ENCODE measurements around the gene ARHGAP26.
"Not testable (repeated sequence)": the region's sequence is repeated elsewhere in the genome, so short reads cannot be mapped to it uniquely, and the experiment has no call there.

Gene ARHGAP26

DNA sequence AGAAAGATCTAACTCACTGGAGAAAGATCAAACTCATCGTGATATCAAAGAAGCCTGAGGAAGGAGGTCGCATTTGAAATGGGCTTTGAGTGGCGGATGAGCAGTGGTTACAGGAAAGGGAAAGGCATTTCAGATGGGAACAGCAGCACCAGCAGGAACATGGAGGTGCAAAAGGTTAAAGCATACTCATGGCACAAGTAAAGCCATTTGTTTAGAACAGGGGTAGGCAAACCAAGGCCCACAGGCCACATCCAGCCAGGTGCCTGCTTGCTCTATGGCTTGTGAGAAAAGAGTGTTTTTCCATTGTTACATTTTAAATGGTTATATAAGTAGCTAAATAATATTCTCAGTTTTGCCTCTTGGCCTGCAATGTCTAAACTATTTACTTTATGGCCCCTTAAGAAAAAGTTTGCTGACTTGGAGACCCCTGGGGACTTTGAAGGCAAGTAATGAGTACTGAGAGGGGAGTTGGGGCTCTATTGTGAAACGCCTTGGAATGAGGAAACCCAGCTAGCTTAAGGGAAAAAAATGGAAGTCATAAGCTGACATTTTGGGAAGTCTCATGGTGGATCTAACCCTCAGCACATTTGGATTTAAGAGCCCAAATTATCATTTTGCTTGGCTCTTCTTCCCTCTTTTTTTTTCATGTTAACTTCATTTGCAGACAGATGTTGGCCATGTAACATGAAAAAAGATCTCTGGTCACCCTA is 422.2 kb downstream of the ARHGAP26 start:
- no peaks in the 10 kb centered on the region for H3K9me3 ChIP-seq (ENCODE audit: control insufficient read depth, low read length)
- H3K4me3 ChIP-seq (ENCODE audit: low read length): no peak overlapping the region
- no peak overlapping the region for H3K9ac ChIP-seq (ENCODE audit: low read length)
- H3K27me3 ChIP-seq (ENCODE audit: control insufficient read depth, insufficient read depth, low read length): no peaks in the 10 kb centered on the region
- no peaks in the 10 kb centered on the region for H3K4me1 ChIP-seq (ENCODE audit: control insufficient read depth, insufficient read depth, low read length)
- H3K36me3 ChIP-seq (ENCODE audit: control insufficient read depth, insufficient read depth, low read length): no peaks in the 10 kb centered on the region

DNA sequence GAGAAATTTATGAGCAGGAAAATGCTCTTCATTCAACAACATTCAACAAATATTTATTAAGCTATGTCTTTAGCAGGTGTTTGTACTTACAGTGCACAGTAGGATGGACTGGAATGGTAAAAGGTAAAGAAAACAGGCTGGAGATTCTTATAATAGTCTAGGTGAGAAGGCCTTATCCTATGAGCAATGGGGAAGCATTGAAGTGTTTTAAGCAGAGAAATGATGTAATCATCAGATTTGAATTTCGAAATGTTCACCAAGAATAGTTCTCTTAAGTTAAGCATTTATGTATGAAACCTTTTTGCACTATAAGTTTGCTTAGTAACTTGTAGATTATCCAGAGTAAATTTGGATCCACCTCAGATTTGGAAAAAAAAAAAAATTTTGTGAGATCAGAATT is 424.0 kb downstream of the ARHGAP26 start:
- Histone ChIP-seq H3K36me3 (ENCODE audit: control insufficient read depth, insufficient read depth, low read length) (no peaks in the 10 kb centered on the region), H3K9ac (ENCODE audit: low read length) (no peak overlapping the region), H3K27me3 (ENCODE audit: control insufficient read depth, insufficient read depth, low read length) (no peaks in the 10 kb centered on the region), H3K9me3 (ENCODE audit: control insufficient read depth, low read length) (no peaks in the 10 kb centered on the region), H3K4me3 (ENCODE audit: low read length) (no peak overlapping the region), H3K4me1 (ENCODE audit: control insufficient read depth, insufficient read depth, low read length) (no peaks in the 10 kb centered on the region)

DNA sequence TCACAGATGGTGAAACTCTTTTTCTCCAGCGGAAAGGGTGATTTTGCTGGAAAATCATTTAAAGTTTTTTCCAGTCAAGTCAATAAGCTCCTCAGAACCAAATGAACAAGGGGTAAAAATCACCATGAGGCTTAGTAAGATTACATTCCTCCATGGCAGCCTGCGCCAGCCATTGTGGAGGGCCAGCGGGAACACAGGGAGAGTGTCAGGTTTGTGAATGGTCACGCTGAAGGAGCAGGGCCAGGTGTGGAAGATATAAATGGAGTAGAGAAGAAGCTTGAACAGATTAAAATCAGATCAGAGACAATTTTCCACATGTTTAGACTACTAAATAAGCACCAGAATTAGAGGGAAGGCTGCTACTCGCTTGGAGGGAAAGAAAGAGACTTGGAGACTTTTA is 424.5 kb downstream of the ARHGAP26 start:
- Histone ChIP-seq H3K4me3 (ENCODE audit: low read length) (no peak overlapping the region), H3K9me3 (ENCODE audit: control insufficient read depth, low read length) (no peaks in the 10 kb centered on the region), H3K9ac (ENCODE audit: low read length) (no peak overlapping the region), H3K36me3 (ENCODE audit: control insufficient read depth, insufficient read depth, low read length) (no peaks in the 10 kb centered on the region), H3K4me1 (ENCODE audit: control insufficient read depth, insufficient read depth, low read length) (no peaks in the 10 kb centered on the region), H3K27me3 (ENCODE audit: control insufficient read depth, insufficient read depth, low read length) (no peaks in the 10 kb centered on the region)

DNA sequence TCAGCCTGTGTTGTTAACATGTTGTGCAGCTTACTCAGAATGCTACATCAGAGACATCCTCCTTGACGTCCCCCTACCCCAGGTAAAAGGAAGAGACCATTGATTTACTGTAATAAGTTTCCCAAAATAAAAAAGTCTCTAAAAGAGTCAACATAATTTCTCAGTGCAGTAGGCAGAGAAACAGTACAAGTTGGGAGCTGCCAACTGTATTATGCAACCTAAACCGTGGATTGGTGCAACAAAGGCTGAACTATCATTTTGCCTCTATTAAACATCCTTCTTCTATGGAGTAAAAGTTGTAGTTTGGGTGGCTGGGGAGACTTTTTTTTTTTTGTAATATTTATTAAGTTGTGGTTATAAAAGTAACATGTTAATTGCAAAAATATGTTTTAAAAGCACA is 425.3 kb downstream of the ARHGAP26 start:
- H3K4me3 ChIP-seq (ENCODE audit: low read length): no peak overlapping the region
- H3K4me1 ChIP-seq (ENCODE audit: control insufficient read depth, insufficient read depth, low read length): no peaks in the 10 kb centered on the region
- no peaks in the 10 kb centered on the region for H3K36me3 ChIP-seq (ENCODE audit: control insufficient read depth, insufficient read depth, low read length)
- H3K27me3 ChIP-seq (ENCODE audit: control insufficient read depth, insufficient read depth, low read length): no peaks in the 10 kb centered on the region
- H3K9ac ChIP-seq (ENCODE audit: low read length): no peak overlapping the region
- no peaks in the 10 kb centered on the region for H3K9me3 ChIP-seq (ENCODE audit: control insufficient read depth, low read length)

DNA sequence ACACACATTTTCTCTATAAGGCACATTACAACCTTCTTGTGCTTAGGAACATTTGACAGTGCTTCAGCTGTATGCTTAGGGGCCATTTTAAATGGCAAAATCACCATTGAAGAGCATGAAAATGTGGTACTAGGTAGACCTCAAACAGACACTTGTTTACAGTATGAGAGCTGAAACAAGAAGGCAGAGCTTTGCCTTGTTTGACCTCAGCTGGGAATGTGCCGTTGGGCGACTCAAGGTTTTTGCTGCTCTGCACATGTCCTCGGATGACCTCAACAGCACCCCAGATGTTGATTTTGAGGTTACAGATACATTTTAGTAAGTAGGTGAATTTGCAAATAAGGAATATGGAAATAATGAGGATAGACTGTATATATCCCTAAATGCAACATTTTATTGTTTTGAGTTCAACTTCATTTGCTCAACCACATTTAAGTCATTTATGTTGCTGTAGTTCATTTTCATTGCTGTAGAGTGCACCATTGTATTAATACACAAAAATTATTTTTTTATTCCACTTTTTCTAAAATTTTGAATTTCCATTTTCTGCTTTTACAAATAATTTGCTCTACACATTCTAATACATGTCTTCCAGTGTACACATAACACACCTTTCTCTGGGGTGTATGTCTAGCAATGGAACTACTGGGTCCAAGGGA is 426.6 kb downstream of the ARHGAP26 start:
- H3K4me1 ChIP-seq (ENCODE audit: control insufficient read depth, insufficient read depth, low read length): no peaks in the 10 kb centered on the region
- H3K27me3 ChIP-seq (ENCODE audit: control insufficient read depth, insufficient read depth, low read length): no peaks in the 10 kb centered on the region
- H3K9ac ChIP-seq (ENCODE audit: low read length): no peak overlapping the region

GRCh38 chr5:143197260-143197656 is 427.1 kb downstream of the ARHGAP26 start:
- no peaks in the 10 kb centered on the region for H3K27me3 ChIP-seq (ENCODE audit: control insufficient read depth, insufficient read depth, low read length)
- H3K9ac ChIP-seq (ENCODE audit: low read length): no peak overlapping the region
- no peak overlapping the region for H3K4me3 ChIP-seq (ENCODE audit: low read length)
- H3K9me3 ChIP-seq (ENCODE audit: control insufficient read depth, low read length): no peaks in the 10 kb centered on the region
- H3K4me1 ChIP-seq (ENCODE audit: control insufficient read depth, insufficient read depth, low read length): no peaks in the 10 kb centered on the region
- H3K36me3 ChIP-seq (ENCODE audit: control insufficient read depth, insufficient read depth, low read length): no peaks in the 10 kb centered on the region

More for the DNA sequence above, 426.6 kb downstream of the ARHGAP26 start:
- no peaks in the 10 kb centered on the region for H3K36me3 ChIP-seq (ENCODE audit: control insufficient read depth, insufficient read depth, low read length)
- H3K4me3 ChIP-seq (ENCODE audit: low read length): no peak overlapping the region
- no peaks in the 10 kb centered on the region for H3K9me3 ChIP-seq (ENCODE audit: control insufficient read depth, low read length)

DNA sequence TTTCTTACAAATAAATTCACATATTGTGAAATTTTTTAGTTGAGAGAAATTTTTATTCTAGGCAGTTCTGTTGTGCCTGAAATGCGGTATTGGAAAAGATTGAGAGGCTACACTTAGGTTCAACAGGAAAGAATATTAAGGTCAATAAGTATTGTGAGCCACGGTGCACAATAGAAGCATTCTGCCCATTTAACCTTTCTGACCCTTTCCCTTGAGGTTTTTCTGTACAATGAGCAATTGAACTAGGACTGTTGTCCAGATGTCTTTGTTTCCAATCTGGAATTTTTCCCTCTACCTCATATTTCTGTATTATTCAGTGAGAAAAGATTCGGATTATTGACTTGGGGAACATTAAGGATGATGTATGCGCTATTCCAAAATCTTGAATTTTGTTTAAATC is 428.2 kb downstream of the ARHGAP26 start:
- H3K4me1 ChIP-seq (ENCODE audit: control insufficient read depth, insufficient read depth, low read length): no peaks in the 10 kb centered on the region
- no peak overlapping the region for H3K9ac ChIP-seq (ENCODE audit: low read length)
- H3K36me3 ChIP-seq (ENCODE audit: control insufficient read depth, insufficient read depth, low read length): no peaks in the 10 kb centered on the region
- no peak overlapping the region for H3K4me3 ChIP-seq (ENCODE audit: low read length)
- no peaks in the 10 kb centered on the region for H3K27me3 ChIP-seq (ENCODE audit: control insufficient read depth, insufficient read depth, low read length)
- no peaks in the 10 kb centered on the region for H3K9me3 ChIP-seq (ENCODE audit: control insufficient read depth, low read length)

DNA sequence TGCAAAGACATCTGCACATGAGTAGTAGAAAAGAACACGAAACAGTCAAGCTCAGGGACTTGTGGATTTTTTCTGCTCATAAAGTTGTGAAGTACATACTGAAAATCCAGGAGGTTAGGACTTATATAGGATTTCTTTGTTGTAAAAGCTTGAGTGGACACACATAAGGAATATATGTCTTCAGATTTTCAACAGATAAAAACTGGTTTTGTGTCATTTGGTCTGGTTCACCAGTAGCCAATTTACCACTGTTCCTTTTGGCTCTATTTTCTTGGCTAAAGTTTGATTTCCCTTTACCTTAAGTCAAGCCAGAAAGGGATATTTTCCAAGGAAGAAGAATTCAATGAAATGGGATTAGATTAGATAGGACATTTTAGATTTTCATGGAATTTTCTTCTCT is 429.0 kb downstream of the ARHGAP26 start:
- H3K36me3 ChIP-seq (ENCODE audit: control insufficient read depth, insufficient read depth, low read length): no peaks in the 10 kb centered on the region
- H3K9ac ChIP-seq (ENCODE audit: low read length): no peak overlapping the region
- H3K4me3 ChIP-seq (ENCODE audit: low read length): no peak overlapping the region
- H3K27me3 ChIP-seq (ENCODE audit: control insufficient read depth, insufficient read depth, low read length): no peaks in the 10 kb centered on the region
- no peaks in the 10 kb centered on the region for H3K9me3 ChIP-seq (ENCODE audit: control insufficient read depth, low read length)
- H3K4me1 ChIP-seq (ENCODE audit: control insufficient read depth, insufficient read depth, low read length): no peaks in the 10 kb centered on the region

DNA sequence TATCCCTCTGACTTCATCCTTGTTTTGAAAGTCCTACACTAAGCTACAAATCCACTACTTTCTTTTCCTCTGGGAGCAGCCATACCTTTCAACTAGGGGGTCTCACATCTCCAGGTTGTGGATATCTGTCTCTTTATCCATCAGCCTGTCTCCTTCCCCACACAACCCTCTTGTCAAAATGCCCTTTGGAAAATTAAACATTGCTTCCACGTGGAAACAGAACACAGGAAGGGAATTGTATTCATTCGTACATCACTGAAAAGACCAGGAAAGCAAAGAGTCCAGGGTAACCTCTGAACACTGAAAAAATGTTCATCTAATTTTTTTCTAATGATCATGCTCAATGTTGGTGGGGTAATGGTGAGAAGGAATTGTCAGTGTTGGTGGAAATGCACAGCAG is 429.7 kb downstream of the ARHGAP26 start:
- no peaks in the 10 kb centered on the region for H3K27me3 ChIP-seq (ENCODE audit: control insufficient read depth, insufficient read depth, low read length)
- H3K36me3 ChIP-seq (ENCODE audit: control insufficient read depth, insufficient read depth, low read length): no peaks in the 10 kb centered on the region
- H3K4me1 ChIP-seq (ENCODE audit: control insufficient read depth, insufficient read depth, low read length): no peaks in the 10 kb centered on the region
- H3K9ac ChIP-seq (ENCODE audit: low read length): no peak overlapping the region
- no peaks in the 10 kb centered on the region for H3K9me3 ChIP-seq (ENCODE audit: control insufficient read depth, low read length)
- H3K4me3 ChIP-seq (ENCODE audit: low read length): no peak overlapping the region

- H3K4me3 ChIP-seq (ENCODE audit: low read length): no peak overlapping the region
- no peaks in the 10 kb centered on the region for H3K9me3 ChIP-seq (ENCODE audit: control insufficient read depth, low read length)
- no peaks in the 10 kb centered on the region for H3K36me3 ChIP-seq (ENCODE audit: control insufficient read depth, insufficient read depth, low read length)
- H3K4me1 ChIP-seq (ENCODE audit: control insufficient read depth, insufficient read depth, low read length): peaks cover 3% of the 10 kb centered on the region
- no peak overlapping the region for H3K9ac ChIP-seq (ENCODE audit: low read length)
- H3K27me3 ChIP-seq (ENCODE audit: control insufficient read depth, insufficient read depth, low read length): no peaks in the 10 kb centered on the region
Observed at GRCh38 chr5:143200781-143201398, 430.7 kb downstream of the ARHGAP26 start.

- H3K4me3 ChIP-seq (ENCODE audit: low read length): no peak overlapping the region
- H3K4me1 ChIP-seq (ENCODE audit: control insufficient read depth, insufficient read depth, low read length): peaks cover 10% of the 10 kb centered on the region
- no peaks in the 10 kb centered on the region for H3K9me3 ChIP-seq (ENCODE audit: control insufficient read depth, low read length)
- no peaks in the 10 kb centered on the region for H3K27me3 ChIP-seq (ENCODE audit: control insufficient read depth, insufficient read depth, low read length)
- no peaks in the 10 kb centered on the region for H3K36me3 ChIP-seq (ENCODE audit: control insufficient read depth, insufficient read depth, low read length)
- no peak overlapping the region for H3K9ac ChIP-seq (ENCODE audit: low read length)
Observed at GRCh38 chr5:143201589-143201988, 431.4 kb downstream of the ARHGAP26 start.

DNA sequence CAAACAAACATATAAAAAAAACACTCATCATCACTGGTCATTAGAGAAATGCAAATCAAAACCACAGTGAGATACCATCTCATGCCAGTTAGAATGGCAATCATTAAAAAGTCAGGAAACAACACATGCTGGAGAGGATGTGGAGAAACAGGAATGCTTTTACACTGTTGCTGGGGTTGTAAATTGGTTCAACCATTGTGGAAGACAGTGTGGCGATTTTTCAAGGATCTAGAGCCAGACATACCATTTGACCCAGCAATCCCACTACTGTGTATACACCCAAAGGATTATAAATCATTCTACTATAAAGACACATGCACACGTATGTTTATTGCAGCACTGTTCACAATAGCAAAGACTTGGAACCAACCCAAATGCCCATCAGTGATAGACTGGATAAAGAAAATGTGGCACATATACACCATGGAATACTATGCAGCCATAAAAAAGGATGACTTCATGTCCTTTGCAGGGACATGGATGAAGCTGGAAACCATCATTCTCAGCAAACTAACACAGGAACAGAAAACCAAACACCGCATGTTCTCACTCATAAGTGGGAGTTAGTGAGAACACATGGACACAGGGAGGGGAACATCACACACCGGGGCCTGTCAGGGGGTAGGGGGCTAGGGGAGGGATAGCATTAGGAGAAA is 433.3 kb downstream of the ARHGAP26 start:
- H3K27me3 ChIP-seq (ENCODE audit: control insufficient read depth, insufficient read depth, low read length); H3K9me3 ChIP-seq (ENCODE audit: control insufficient read depth, low read length); H3K4me3 ChIP-seq (ENCODE audit: low read length); H3K9ac ChIP-seq (ENCODE audit: low read length); H3K36me3 ChIP-seq (ENCODE audit: control insufficient read depth, insufficient read depth, low read length): not testable (repeated sequence)
- H3K4me1 ChIP-seq (ENCODE audit: control insufficient read depth, insufficient read depth, low read length): peaks cover 28% of the 10 kb centered on the region
